Fibroblast of pulmonary artery (primary cell): ENCODE data around the gene GUCY1A1.

Experiments
- DNase-seq: peaks from one replicate; pipeline ENCODE4 v3.0.0-alpha.2; 2010; ENCODE audit warnings: low read depth
- H3K4me3 ChIP-seq: replicated peaks from 2 replicates; pipeline ENCODE4 v1.5.1; 2011; ENCODE audit warnings: low read depth, mild to moderate bottlenecking, control low read depth, low read length, moderate library complexity
- CTCF ChIP-seq: IDR thresholded peaks from 2 replicates; pipeline ENCODE4 v1.5.1; 2011; ENCODE audit warnings: mild to moderate bottlenecking, control low read depth, low read length, inconsistent platforms; ENCODE audit errors: missing control alignments

GUCY1A1 gene

DNA sequence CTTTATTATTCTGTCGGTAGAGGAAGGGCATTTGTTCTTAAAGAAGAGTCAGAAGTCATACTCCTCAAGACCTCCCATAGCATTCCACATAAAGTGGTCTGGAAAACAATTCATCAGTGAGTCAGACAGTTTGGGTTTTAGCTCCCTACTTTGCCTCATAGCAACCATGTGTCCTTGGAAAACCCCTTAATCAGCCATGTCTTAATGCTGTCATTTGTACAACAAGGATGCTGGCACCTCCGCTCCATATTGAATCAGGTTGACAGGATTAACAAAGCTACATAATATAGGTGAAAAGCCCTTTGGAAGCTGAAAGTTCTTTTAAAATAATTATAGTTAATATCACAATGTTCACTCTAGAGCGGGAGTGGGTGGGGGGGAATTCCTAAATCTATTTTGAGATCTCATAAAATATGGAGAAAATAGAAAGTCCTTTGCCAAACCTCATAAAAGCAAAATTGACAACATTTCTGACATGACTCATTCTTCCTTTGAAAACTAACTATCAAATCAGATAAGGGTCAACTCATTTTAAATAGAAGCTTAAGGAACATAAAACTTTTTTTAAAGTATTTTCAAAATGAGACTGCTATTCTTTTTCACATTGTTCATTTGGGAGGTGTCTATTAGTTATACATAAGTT is 37.3 kb upstream of the GUCY1A1 start:
- no peak overlapping the region for H3K4me3 ChIP-seq
- DNase-seq: peak; percentile 39
- no peak for TF ChIP-seq CTCF

- no peak for TF ChIP-seq CTCF
Measured at GRCh38 chr4:155629956-155630355, 36.7 kb upstream of the GUCY1A1 start.

GRCh38 chr4:155632310-155632840 is 34.3 kb upstream of the GUCY1A1 start:
- TF ChIP-seq CTCF: no peak
- H3K4me3 ChIP-seq: no peak overlapping the region
- DNase-seq: no peak

More at GRCh38 chr4:155629956-155630355, 36.7 kb upstream of the GUCY1A1 start:
- no peak for DNase-seq
- H3K4me3 ChIP-seq: no peak overlapping the region

GRCh38 chr4:155638195-155638965 is 28.3 kb upstream of the GUCY1A1 start:
- no peak for TF ChIP-seq CTCF
- no peak overlapping the region for H3K4me3 ChIP-seq
- no peak for DNase-seq

DNA sequence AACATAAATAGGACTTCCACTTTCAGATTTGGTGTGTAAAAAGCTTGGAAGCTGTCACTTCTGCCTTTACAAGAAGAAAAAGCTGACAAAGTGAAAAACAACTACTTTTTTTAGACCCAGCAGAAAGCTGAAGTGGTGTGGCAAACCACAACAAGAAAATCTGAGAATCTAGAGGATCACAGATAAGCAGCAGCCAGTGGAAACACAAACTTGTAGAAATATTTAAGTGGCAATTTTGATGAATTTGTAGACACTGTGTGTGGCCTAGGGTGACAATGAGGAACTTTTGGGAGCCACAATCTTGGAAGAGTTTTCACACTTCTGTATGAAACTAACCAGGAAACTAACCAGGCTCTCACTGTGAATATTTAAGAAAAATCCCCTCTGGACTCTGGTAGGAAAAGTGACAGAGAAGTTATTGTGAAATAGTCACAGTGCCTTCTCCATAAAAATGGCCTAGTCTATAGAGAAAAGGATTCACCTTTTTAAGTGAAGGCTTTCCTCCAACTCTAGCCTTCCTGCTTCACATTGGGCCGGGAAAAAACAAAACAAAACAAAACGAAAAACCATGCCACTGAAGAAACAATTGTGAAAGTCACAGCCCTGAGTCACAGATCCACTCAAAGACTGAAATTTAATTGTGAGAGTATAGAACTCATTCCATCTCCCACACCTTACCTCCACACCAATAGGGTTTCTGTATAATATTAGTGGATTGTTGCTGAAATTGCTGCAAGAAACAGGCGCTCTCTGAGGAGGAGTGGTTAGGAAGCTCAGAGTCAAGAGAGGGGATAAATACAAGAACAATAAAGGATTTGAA is 26.7 kb upstream of the GUCY1A1 start:
- no peak overlapping the region for H3K4me3 ChIP-seq
- no peak for TF ChIP-seq CTCF
- DNase-seq: no peak

DNA sequence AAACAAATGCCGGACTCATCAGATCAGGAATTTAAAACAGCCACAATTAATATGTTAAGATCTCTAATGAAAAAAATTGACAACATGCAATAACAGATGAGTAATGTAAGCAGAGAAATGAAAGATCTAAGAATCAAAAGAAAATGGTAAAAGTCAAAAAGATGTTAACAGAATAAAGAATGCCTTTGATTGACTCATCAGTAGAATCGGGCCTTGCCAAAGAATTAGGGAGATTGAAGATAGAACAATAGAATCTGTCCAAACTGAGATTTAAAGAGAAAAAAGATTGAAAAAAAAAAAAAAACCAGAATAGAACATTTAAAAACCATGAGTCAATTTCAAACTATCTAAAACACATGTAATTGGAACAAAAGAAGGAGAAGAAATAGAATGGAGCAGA is 25.9 kb upstream of the GUCY1A1 start:
- TF ChIP-seq CTCF: no peak
- no peak for DNase-seq

More for the DNA sequence above, 25.9 kb upstream of the GUCY1A1 start:
- no peak overlapping the region for H3K4me3 ChIP-seq
